Caco-2 (cell line): ENCODE data around the gene LHX8. TPM values are rescaled to one million over a fixed set of nuclear protein-coding genes. Genes with fewer than 3 reads are reported as not detected.

ENCODE experiments used
- BruUV-seq: library from RNA; stranded (reverse); fragments of 400-500 nt; replicated peaks from 2 replicates; lab custom pipeline; 2021; lab: Mats Ljungman, UMichigan
- CTCF ChIA-PET: fragments of 300-600 bp; sonication (Branson Sonifier 250); formaldehyde crosslinking; loops from one replicate; lab custom pipeline; 2022; ENCODE audit warnings: antibody characterized with exemption; lab: Charles Lee
- POLR2A ChIA-PET: fragments of 300-600 bp; sonication (Branson Sonifier 250); formaldehyde crosslinking; loops from one replicate; lab custom pipeline; 2022; ENCODE audit warnings: antibody characterized with exemption; lab: Charles Lee
- DNase-seq, 2 experiments: peaks; one replicate each; pipeline versions ENCODE4 v3.0.0 to v3.0.0-alpha.2; 2020 to 2022
- H3K27me3 ChIP-seq: replicated peaks from 2 replicates; pipeline ENCODE4 v1.6.0; 2011; ENCODE audit warnings: low read length; ENCODE audit not compliant: control insufficient read depth, insufficient read depth
- H3K36me3 ChIP-seq: 2 replicates; pipeline ENCODE4 v1.5.1; 2011; ENCODE audit warnings: low read length; ENCODE audit not compliant: control insufficient read depth, insufficient read depth
- H3K4me1 ChIP-seq: fragments of 250-450 bp; sonication (Bioruptor Pico); 2 replicates; pipeline ENCODE4 v1.5.1; 2020; ENCODE audit warnings: mild to moderate bottlenecking
- H3K4me3 ChIP-seq: 2 replicates; pipeline ENCODE4 v1.5.1; 2011; ENCODE audit warnings: low read depth, mild to moderate bottlenecking, control low read depth, low read length
- H3K9me3 ChIP-seq: fragments of 250-450 bp; sonication (Bioruptor Pico); 2 replicates; pipeline ENCODE4 v1.5.1; 2020; ENCODE audit warnings: mild to moderate bottlenecking, moderate library complexity
- H3K27ac Mint-ChIP-seq: one replicate; pipeline ENCODE4 v1.8.0; 2022; ENCODE audit warnings: mixed read lengths; ENCODE audit not compliant: unreplicated experiment
- H3K27me3 Mint-ChIP-seq: one replicate; pipeline ENCODE4 v1.8.0; 2022; ENCODE audit warnings: mixed read lengths; ENCODE audit not compliant: insufficient read depth, unreplicated experiment
- H3K36me3 Mint-ChIP-seq: one replicate; pipeline ENCODE4 v1.8.0; 2022; ENCODE audit warnings: mild to moderate bottlenecking, mixed read lengths; ENCODE audit not compliant: insufficient read depth, unreplicated experiment
- H3K4me1 Mint-ChIP-seq: one replicate; pipeline ENCODE4 v1.8.0; 2022; ENCODE audit warnings: low read depth, mixed read lengths; ENCODE audit not compliant: unreplicated experiment
- H3K4me3 Mint-ChIP-seq: one replicate; pipeline ENCODE4 v1.8.0; 2022; ENCODE audit warnings: mild to moderate bottlenecking, moderate library complexity, mixed read lengths; ENCODE audit not compliant: unreplicated experiment
- H3K9me3 Mint-ChIP-seq: one replicate; pipeline ENCODE4 v1.8.0; 2022; ENCODE audit warnings: mixed read lengths; ENCODE audit not compliant: unreplicated experiment
- CTCF ChIP-seq, 2 experiments: fragments of 200-600 bp in 1 of 2; IDR thresholded peaks; 1 replicate in 1 of 2; 2 replicates in 1 of 2; pipeline versions ENCODE4 v1.5.1 to v1.8.0; 2011 to 2022; ENCODE audit warnings: antibody characterized with exemption in 1 of 2, control low read depth in 1 of 2, inconsistent platforms in 1 of 2, low read depth in 1 of 2, low read length in 1 of 2, mild to moderate bottlenecking in 1 of 2, moderate library complexity in 1 of 2; ENCODE audit not compliant: insufficient read depth in 1 of 2, severe bottlenecking in 1 of 2, unreplicated experiment in 1 of 2
- intact Hi-C: fragments of 100-400 bp; cut with micrococcal nuclease; formaldehyde crosslinking; loops from one replicate; pipeline ENCODE4 v1.10.0; 2022; ENCODE audit not compliant: unreplicated experiment
- total RNA-seq: library from RNA; stranded (reverse); gene quantifications from 2 replicates; pipeline ENCODE4 v1.2.3, GENCODE V29; 2022

Gene LHX8
- total RNA-seq, 1 experiment from 2014 or later: not detected

- Mint-ChIP-seq H3K9me3 (no peaks in the 10 kb centered on the region), H3K4me3 (no peak overlapping the region), H3K27me3 (no peaks in the 10 kb centered on the region), H3K36me3 (no peaks in the 10 kb centered on the region), H3K4me1 (no peaks in the 10 kb centered on the region), H3K27ac (no peak overlapping the region)
- Histone ChIP-seq H3K27me3 (no peaks in the 10 kb centered on the region), H3K4me1 (no peaks in the 10 kb centered on the region), H3K9me3 (no peaks in the 10 kb centered on the region), H3K36me3 (no peaks in the 10 kb centered on the region), H3K4me3 (no peak overlapping the region)
- ChIA-PET CTCF (no interaction called here), POLR2A (no interaction called here)
- DNase-seq: no peak
- no peak for TF ChIP-seq CTCF (IDR thresholded peaks at IDR 0.05; ENCODE audit: insufficient read depth in 1 of 2, low read depth in 1 of 2, low read length in 1 of 2, severe bottlenecking in 1 of 2, unreplicated experiment in 1 of 2)
- intact Hi-C loops: loop anchor here (1.0 kb wide), 3 partner anchors 149 to 430 kb away; no protein-coding TSS in a partner anchor
- BruUV-seq: no TSS peak
Measured at GRCh38 chr1:75202751-75203150, 68.6 kb downstream of the LHX8 start.

DNA sequence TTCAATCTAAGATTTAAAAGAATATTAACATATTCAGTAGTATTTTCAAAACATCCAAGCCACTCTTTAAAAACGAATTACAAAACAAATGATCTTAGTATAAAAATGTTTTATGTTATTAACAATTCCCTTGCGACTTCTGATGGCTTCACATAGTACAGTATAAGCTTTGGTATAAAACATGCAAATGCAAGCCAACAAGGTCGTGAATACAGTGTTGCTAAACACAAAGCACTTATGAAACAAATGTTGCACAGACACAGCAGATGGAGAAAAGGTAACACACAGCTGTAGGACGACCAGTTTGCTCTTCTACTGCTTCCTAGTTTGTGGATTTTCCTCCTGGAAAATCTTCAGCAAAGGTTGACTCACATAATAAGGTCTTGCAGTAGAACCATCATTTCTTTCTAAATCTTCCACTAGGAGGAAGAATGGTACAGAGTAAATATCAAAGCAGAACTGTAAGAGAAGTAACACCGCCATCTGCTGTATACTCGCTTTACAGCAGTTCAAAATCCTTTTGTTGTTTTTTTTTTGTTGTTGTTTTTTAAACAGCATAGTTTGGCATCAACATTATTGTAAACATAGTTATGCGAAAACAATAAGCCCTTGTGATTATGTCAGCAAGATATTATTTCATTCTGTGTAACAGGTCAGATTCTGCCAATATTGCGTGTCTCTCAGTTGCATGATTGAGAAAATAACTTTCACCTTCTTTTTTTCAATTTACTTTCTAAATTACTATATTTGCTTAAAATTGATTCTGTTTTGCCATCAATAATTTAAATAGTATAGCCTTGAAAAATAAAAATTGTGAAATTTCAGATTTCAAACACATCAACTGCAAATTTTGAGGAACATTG lies 69.5 kb downstream of the LHX8 start:
- CTCF ChIA-PET: no interaction called here
- Histone ChIP-seq H3K27me3 (no peaks in the 10 kb centered on the region), H3K9me3 (no peaks in the 10 kb centered on the region), H3K4me3 (no peak overlapping the region), H3K4me1 (no peaks in the 10 kb centered on the region), H3K36me3 (no peaks in the 10 kb centered on the region)
- no TSS peak for BruUV-seq
- H3K27ac Mint-ChIP-seq: no peak overlapping the region
- peak in 1 of 2 experiments; percentile 11 for DNase-seq
- TF ChIP-seq CTCF (IDR thresholded peaks at IDR 0.05; ENCODE audit: insufficient read depth in 1 of 2, low read depth in 1 of 2, low read length in 1 of 2, severe bottlenecking in 1 of 2, unreplicated experiment in 1 of 2): peak; percentile 55 to 71
- no peaks in the 10 kb centered on the region for H3K9me3 Mint-ChIP-seq
- POLR2A ChIA-PET: no interaction called here
- H3K27me3 Mint-ChIP-seq: no peaks in the 10 kb centered on the region
- no peak overlapping the region for H3K4me3 Mint-ChIP-seq
- intact Hi-C loops: loop anchor here (1.0 kb wide), 3 partner anchors 150 to 431 kb away; no protein-coding TSS in a partner anchor
- no peaks in the 10 kb centered on the region for H3K4me1 Mint-ChIP-seq
- H3K36me3 Mint-ChIP-seq: no peaks in the 10 kb centered on the region

DNA sequence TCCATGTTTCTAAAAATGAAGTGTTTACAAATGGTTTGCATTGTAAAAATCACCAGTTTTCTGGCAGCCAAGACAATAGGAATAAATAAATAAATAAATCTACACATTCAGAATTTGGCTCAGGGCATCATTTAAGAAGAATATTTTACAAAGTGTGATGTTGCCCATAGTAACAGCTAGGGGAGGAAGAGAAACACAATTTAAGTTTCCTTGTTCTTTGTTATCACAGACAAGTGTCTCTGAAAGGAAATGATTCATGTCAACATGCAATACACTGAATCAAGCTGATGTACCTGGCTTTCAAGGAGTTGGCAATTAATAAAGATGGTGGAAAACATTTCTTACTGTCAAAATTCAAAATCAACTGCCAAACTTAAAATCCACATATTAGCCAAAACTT lies 74.7 kb downstream of the LHX8 start:
- Mint-ChIP-seq H3K9me3 (no peaks in the 10 kb centered on the region), H3K4me3 (no peak overlapping the region), H3K27ac (no peak overlapping the region), H3K27me3 (no peaks in the 10 kb centered on the region), H3K36me3 (no peaks in the 10 kb centered on the region), H3K4me1 (no peaks in the 10 kb centered on the region)
- H3K4me3 ChIP-seq: no peak overlapping the region
- intact Hi-C loops: no loop called here
- no TSS peak for BruUV-seq
- no peak for DNase-seq
- H3K4me1 ChIP-seq: no peaks in the 10 kb centered on the region
- ChIA-PET POLR2A (no interaction called here), CTCF (no interaction called here)
- no peaks in the 10 kb centered on the region for H3K27me3 ChIP-seq
- no peaks in the 10 kb centered on the region for H3K9me3 ChIP-seq
- no peak for TF ChIP-seq CTCF (IDR thresholded peaks at IDR 0.05; ENCODE audit: insufficient read depth in 1 of 2, low read depth in 1 of 2, low read length in 1 of 2, severe bottlenecking in 1 of 2, unreplicated experiment in 1 of 2)
- H3K36me3 ChIP-seq: no peaks in the 10 kb centered on the region
